IMR-90 (cell line): ENCODE data around the gene SARDH. TPM values are rescaled to one million over a fixed set of nuclear protein-coding genes. Genes with fewer than 3 reads are reported as not detected.
A peak's percentile ranks its signal among the peaks of the same experiment; 100 is the strongest.

ENCODE experiments used
- ATAC-seq: fragments of 200-7000 bp; cut with Tn5 transposase; 2 replicates; pipeline ENCODE4 v1.9.1; 2020; ENCODE audit warnings: low read depth, mild to moderate bottlenecking, moderate library complexity
- Bru-seq: library from RNA; stranded (reverse); fragments of 400-500 nt; gene quantifications from one replicate; lab custom pipeline; 2021; lab: Mats Ljungman, UMichigan
- BruChase-seq, 2 experiments: library from RNA; stranded (reverse); fragments of 400-500 nt; gene quantifications; one replicate each; lab custom pipeline; 2021; lab: Mats Ljungman, UMichigan
- BruUV-seq: library from RNA; stranded (reverse); fragments of 400-500 nt; replicated peaks from 2 replicates; lab custom pipeline; 2021; lab: Mats Ljungman, UMichigan
- CTCF ChIA-PET: fragments of 300-600 bp; formaldehyde crosslinking; extraction: SDS; loops from one replicate; lab custom pipeline; 2021; ENCODE audit warnings: antibody characterized with exemption; lab: Yijun Ruan, JAX
- POLR2A ChIA-PET: fragments of 300-600 bp; sonication (Branson Sonifier 250); formaldehyde crosslinking; loops from one replicate; lab custom pipeline; 2022; ENCODE audit warnings: antibody characterized with exemption; ENCODE audit not compliant: unreplicated experiment; lab: Charles Lee
- DNase-seq: peaks from one replicate; pipeline ENCODE4 v3.0.0; 2013
- H2AFZ ChIP-seq: replicated peaks from 2 replicates; pipeline ENCODE3; 2013; ENCODE audit warnings: low read length, mild to moderate bottlenecking; ENCODE audit not compliant: poor library complexity
- H2AK5ac ChIP-seq: 2 replicates; pipeline ENCODE4 v1.6.1; 2013; ENCODE audit warnings: low read depth, low read length, inconsistent platforms
- H2AK9ac ChIP-seq: replicated peaks from 2 replicates; pipeline ENCODE3; 2013; ENCODE audit warnings: mild to moderate bottlenecking, low read depth, low read length, moderate library complexity; ENCODE audit not compliant: poor library complexity
- H2BK120ac ChIP-seq: 2 replicates; pipeline ENCODE4 v1.6.1; 2013; ENCODE audit warnings: low read depth, low read length, inconsistent platforms
- H2BK15ac ChIP-seq: 3 replicates; pipeline ENCODE4 v1.6.1; 2013; ENCODE audit warnings: low read depth, low read length, inconsistent platforms
- H2BK20ac ChIP-seq: 2 replicates; pipeline ENCODE4 v1.6.1; 2013; ENCODE audit warnings: low read depth, mild to moderate bottlenecking, inconsistent platforms, low read length, moderate library complexity
- H2BK5ac ChIP-seq: 2 replicates; pipeline ENCODE4 v1.6.1; 2013; ENCODE audit warnings: mild to moderate bottlenecking, low read depth, low read length, inconsistent platforms; ENCODE audit not compliant: poor library complexity, severe bottlenecking
- H3K14ac ChIP-seq: replicated peaks from 2 replicates; pipeline ENCODE4 v1.6.1; 2013; ENCODE audit warnings: low read depth, low read length, inconsistent platforms
- H3K18ac ChIP-seq: 2 replicates; pipeline ENCODE4 v1.6.1; 2013; ENCODE audit warnings: low read depth, low read length, control low read depth
- H3K23ac ChIP-seq: 2 replicates; pipeline ENCODE4 v1.6.1; 2013; ENCODE audit warnings: low read depth, low read length, inconsistent platforms
- H3K27ac ChIP-seq: 2 replicates; pipeline ENCODE4 v1.5.1; 2013; ENCODE audit warnings: mild to moderate bottlenecking, control low read depth, low read length; ENCODE audit not compliant: insufficient read depth
- H3K27me3 ChIP-seq: 2 replicates; pipeline ENCODE4 v1.6.1; 2013; ENCODE audit warnings: low read length; ENCODE audit not compliant: control insufficient read depth, insufficient read depth
- H3K36me3 ChIP-seq: 2 replicates; pipeline ENCODE4 v1.6.1; 2013; ENCODE audit warnings: low read length, mixed read lengths; ENCODE audit not compliant: control insufficient read depth, insufficient read depth
- H3K4ac ChIP-seq: 2 replicates; pipeline ENCODE4 v1.6.1; 2013; ENCODE audit warnings: low read depth, low read length, inconsistent platforms
- H3K4me1 ChIP-seq: 2 replicates; pipeline ENCODE4 v1.6.1; 2013; ENCODE audit warnings: low read length, mixed read lengths; ENCODE audit not compliant: control insufficient read depth, insufficient read depth
- H3K4me2 ChIP-seq: 2 replicates; pipeline ENCODE4 v1.6.1; 2013; ENCODE audit warnings: low read depth, mild to moderate bottlenecking, control low read depth, low read length, moderate library complexity
- H3K4me3 ChIP-seq: 2 replicates; pipeline ENCODE4 v1.5.1; 2013; ENCODE audit warnings: low read depth, mild to moderate bottlenecking, control low read depth, low read length, moderate library complexity; ENCODE audit not compliant: insufficient read depth
- H3K56ac ChIP-seq: 2 replicates; pipeline ENCODE4 v1.6.1; 2013; ENCODE audit warnings: low read length, inconsistent platforms; ENCODE audit not compliant: insufficient read depth; ENCODE audit errors: extremely low read depth
- H3K79me1 ChIP-seq, 2 experiments: 2 replicates each; pipeline ENCODE4 v1.6.1; 2013; ENCODE audit warnings: low read length in 2 of 2, inconsistent platforms in 1 of 2, low read depth in 1 of 2
- H3K9ac ChIP-seq: 2 replicates; pipeline ENCODE4 v1.6.1; 2013; ENCODE audit warnings: low read depth, low read length, control low read depth
- H3K9me1 ChIP-seq: 2 replicates; pipeline ENCODE4 v1.6.1; 2013; ENCODE audit warnings: low read length, inconsistent platforms; ENCODE audit not compliant: insufficient read depth
- H3K9me3 ChIP-seq: 2 replicates; pipeline ENCODE4 v1.6.1; 2013; ENCODE audit warnings: low read length; ENCODE audit not compliant: control insufficient read depth, insufficient read depth
- H4K20me1 ChIP-seq: 2 replicates; pipeline ENCODE4 v1.6.1; 2013; ENCODE audit warnings: low read length, inconsistent platforms; ENCODE audit not compliant: insufficient read depth
- H4K5ac ChIP-seq: 2 replicates; pipeline ENCODE4 v1.6.1; 2013; ENCODE audit warnings: mild to moderate bottlenecking, low read depth, low read length, control low read depth
- H4K8ac ChIP-seq, 2 experiments: 2 replicates each; pipeline ENCODE4 v1.6.1; 2013; ENCODE audit warnings: low read depth in 2 of 2, low read length in 2 of 2, control low read depth in 1 of 2, inconsistent platforms in 1 of 2
- H4K91ac ChIP-seq: 2 replicates; pipeline ENCODE4 v1.6.1; 2013; ENCODE audit warnings: low read depth, low read length, inconsistent platforms; ENCODE audit not compliant: insufficient read depth
- MAZ ChIP-seq: IDR thresholded peaks from 2 replicates; pipeline ENCODE4 v1.6.1; 2012; ENCODE audit warnings: low read depth, mild to moderate bottlenecking, low read length, improper control_type of control experiment, moderate library complexity, borderline replicate concordance
- WGBS, 2 experiments: methylation state at CpG; one replicate each; pipeline versions ENCODE4 v1.1.5 to v1.1.7; 2013; ENCODE audit warnings: missing lambda C conversion rate in 2 of 2; ENCODE audit not compliant: insufficient read length in 1 of 2; ENCODE audit errors: extremely low coverage in 2 of 2; 5-methylcytosine and 5-hydroxymethylcytosine counted together
- dilution Hi-C: fragments of 300-500 bp; cut with HindIII; formaldehyde crosslinking; loops from one replicate; pipeline ENCODE4 v1.14.3; 2018; ENCODE audit warnings: low sequenced_read_pairs; ENCODE audit not compliant: unreplicated experiment
- in situ Hi-C: fragments of 300-500 bp; cut with MboI; formaldehyde crosslinking; loops from 3 replicates; pipeline ENCODE4 v1.14.3; 2019; ENCODE audit warnings: low sequenced_read_pairs, inconsistent platforms, mixed read lengths
- intact Hi-C: fragments of 100-400 bp; cut with micrococcal nuclease; formaldehyde crosslinking; loops from 2 replicates; pipeline ENCODE4 v1.10.0; 2022
- long read RNA-seq: library from polyadenylated mRNA; unstranded; transcript quantifications from one replicate; pipeline ENCODE4 v2.0.0, GENCODE V29; 2021; ENCODE audit not compliant: unreplicated experiment
- polyA plus RNA-seq, 3 experiments: library from polyadenylated mRNA; depleted of rRNA; stranded (reverse); fragments of >200 nt; gene quantifications; 2 replicates each; pipeline ENCODE4 v1.2.3, GENCODE V29; 2012; ENCODE audit warnings: low replicate concordance in 1 of 3
- total RNA-seq: library from RNA; depleted of rRNA; stranded (reverse); fragments of >200 nt; gene quantifications from 2 replicates; pipeline ENCODE4 v1.2.3, GENCODE V29; 2012; rRNA removed
- TF ChIP-seq, protein P1 (sequence below): conservative IDR thresholded peaks from 2 replicates; pipeline ENCODE4 v1.5.1; 2012; ENCODE audit warnings: mild to moderate bottlenecking, low read depth, low read length, improper control_type of control experiment

The SARDH gene, protein sequence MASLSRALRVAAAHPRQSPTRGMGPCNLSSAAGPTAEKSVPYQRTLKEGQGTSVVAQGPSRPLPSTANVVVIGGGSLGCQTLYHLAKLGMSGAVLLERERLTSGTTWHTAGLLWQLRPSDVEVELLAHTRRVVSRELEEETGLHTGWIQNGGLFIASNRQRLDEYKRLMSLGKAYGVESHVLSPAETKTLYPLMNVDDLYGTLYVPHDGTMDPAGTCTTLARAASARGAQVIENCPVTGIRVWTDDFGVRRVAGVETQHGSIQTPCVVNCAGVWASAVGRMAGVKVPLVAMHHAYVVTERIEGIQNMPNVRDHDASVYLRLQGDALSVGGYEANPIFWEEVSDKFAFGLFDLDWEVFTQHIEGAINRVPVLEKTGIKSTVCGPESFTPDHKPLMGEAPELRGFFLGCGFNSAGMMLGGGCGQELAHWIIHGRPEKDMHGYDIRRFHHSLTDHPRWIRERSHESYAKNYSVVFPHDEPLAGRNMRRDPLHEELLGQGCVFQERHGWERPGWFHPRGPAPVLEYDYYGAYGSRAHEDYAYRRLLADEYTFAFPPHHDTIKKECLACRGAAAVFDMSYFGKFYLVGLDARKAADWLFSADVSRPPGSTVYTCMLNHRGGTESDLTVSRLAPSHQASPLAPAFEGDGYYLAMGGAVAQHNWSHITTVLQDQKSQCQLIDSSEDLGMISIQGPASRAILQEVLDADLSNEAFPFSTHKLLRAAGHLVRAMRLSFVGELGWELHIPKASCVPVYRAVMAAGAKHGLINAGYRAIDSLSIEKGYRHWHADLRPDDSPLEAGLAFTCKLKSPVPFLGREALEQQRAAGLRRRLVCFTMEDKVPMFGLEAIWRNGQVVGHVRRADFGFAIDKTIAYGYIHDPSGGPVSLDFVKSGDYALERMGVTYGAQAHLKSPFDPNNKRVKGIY
- total RNA-seq = 4.7 and 5.0 TPM in 2 replicates
- 7.5 and 8.5 TPM in 2 replicates for polyA plus RNA-seq (2012; rRNA removed)
- polyA plus RNA-seq (2012; cell fraction: cytosol; rRNA removed) = 5.0 and 8.3 TPM in 2 replicates
- 9.2 and 23.8 TPM in 2 replicates for polyA plus RNA-seq (2012; cell fraction: nucleus; rRNA removed; ENCODE audit: low replicate concordance)
- percentile 40 among the genes with signal in this experiment for Bru-seq, nascent RNA
- BruChase-seq, experiment 1, labeled RNA remaining after a 6-hour chase = percentile 37 among the genes with signal in this experiment
- BruChase-seq, experiment 2, labeled RNA remaining after a 2-hour chase = percentile 41 among the genes with signal in this experiment
- long read RNA-seq, partial matches to known transcripts = 6 of 15 reads
- long read RNA-seq, other reads (novel, unspliced or antisense) = 5 of 15 reads

DNA sequence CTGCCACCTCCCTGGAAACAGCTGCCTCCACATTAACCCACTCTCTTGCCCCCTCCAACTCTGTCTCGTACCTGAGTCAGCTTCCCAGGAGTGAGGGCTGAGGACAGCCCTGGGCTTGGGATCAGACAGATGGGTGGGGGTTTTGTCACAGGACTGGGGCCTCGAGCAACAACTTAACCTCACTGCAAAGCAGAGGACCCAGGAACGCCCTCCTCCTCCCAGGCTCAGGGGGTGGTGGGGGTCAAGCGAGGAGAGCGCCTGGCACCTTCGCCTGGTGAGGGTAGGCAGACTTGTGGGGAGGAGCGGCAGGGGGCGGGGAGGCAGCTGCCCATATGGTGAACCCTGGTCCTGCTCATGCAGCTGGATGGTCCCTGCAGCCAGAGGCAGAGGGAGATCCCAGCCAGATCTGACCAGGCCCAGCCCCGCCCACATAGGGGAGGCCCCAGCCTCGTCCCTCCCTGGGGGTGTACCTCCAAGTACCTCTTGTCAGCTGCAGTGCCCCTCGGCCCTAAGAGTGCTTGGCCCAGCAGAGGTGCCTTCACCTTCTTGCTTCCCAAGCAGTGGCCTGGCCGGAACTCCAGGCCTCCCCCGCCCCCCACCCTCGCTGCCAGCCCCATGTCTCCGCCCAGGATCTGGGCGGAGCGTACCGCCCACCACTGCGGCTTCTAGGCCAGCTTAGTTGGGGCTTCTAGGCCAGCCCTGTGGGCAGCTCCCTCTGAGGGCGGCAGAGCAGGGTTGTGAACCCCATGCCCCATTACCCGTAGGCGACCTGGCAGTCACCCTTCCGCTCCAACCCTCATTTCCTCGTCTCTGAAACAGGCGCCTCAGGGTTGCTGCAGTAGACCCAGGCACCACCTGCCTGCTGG lies at the start of gene SARDH:
Gene SARDH, minus strand, starts transcription at position 579 of the 866 bp plus-strand sequence. CDS start 4,179 bp downstream, outside the sequence.
- no peaks in the 10 kb centered on the region for H4K20me1 ChIP-seq
- no peak within 1 kb of the TSS for H3K23ac ChIP-seq
- H3K36me3 ChIP-seq = no peaks in the 10 kb centered on the region
- no peak within 1 kb of the TSS for H2BK5ac ChIP-seq
- H2BK15ac ChIP-seq = no peak within 1 kb of the TSS
- H3K4me1 ChIP-seq = peaks cover 5% of the 10 kb centered on the region; the same call in 1 of the 2 replicates
- DNase-seq (peak; percentile 47), ATAC-seq (peak; percentile 95)
- peaks cover 4% of the 10 kb centered on the region; the same call in 1 of the 2 replicates for H3K9me1 ChIP-seq
- H3K79me1 ChIP-seq = no peaks in the 10 kb centered on the region
- H3K4me3 ChIP-seq = peak within 1 kb of the TSS; percentile 43
- peak within 1 kb of the TSS; percentile 76 for H2AK9ac ChIP-seq
- H3K9ac ChIP-seq = peak within 1 kb of the TSS; percentile 11; the same call in 1 of the 2 replicates
- dilution Hi-C loops (no loop called here), in situ Hi-C loops (loop anchor here (10.0 kb wide), 1 partner anchor 203 kb away; the partner anchor contains the start of gene ADAMTSL2), intact Hi-C loops (no loop called here)
- H2AFZ ChIP-seq = peak within 1 kb of the TSS; percentile 91
- H3K9me3 ChIP-seq = no peaks in the 10 kb centered on the region
- H3K4me2 ChIP-seq = peak within 1 kb of the TSS; percentile 79
- no TSS peak for BruUV-seq
- no peak within 1 kb of the TSS; the same call in 1 of the 2 replicates for H3K18ac ChIP-seq
- TF ChIP-seq, protein P1, sequence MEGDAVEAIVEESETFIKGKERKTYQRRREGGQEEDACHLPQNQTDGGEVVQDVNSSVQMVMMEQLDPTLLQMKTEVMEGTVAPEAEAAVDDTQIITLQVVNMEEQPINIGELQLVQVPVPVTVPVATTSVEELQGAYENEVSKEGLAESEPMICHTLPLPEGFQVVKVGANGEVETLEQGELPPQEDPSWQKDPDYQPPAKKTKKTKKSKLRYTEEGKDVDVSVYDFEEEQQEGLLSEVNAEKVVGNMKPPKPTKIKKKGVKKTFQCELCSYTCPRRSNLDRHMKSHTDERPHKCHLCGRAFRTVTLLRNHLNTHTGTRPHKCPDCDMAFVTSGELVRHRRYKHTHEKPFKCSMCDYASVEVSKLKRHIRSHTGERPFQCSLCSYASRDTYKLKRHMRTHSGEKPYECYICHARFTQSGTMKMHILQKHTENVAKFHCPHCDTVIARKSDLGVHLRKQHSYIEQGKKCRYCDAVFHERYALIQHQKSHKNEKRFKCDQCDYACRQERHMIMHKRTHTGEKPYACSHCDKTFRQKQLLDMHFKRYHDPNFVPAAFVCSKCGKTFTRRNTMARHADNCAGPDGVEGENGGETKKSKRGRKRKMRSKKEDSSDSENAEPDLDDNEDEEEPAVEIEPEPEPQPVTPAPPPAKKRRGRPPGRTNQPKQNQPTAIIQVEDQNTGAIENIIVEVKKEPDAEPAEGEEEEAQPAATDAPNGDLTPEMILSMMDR = no peak
- peak; percentile 42 for TF ChIP-seq MAZ
- H4K5ac ChIP-seq = no peak within 1 kb of the TSS
- peaks cover 4% of the 10 kb centered on the region; the same call in 1 of the 2 replicates for H3K27me3 ChIP-seq
- no peak within 1 kb of the TSS for H3K56ac ChIP-seq
- CTCF ChIA-PET = no interaction called here
- H3K14ac ChIP-seq = no peak within 1 kb of the TSS
- H3K4ac ChIP-seq = no peak within 1 kb of the TSS
- no peak within 1 kb of the TSS for H3K27ac ChIP-seq
- no CpG with 5 or more reads among the region's 25 CpGs for WGBS, 2 experiments
- no peak within 1 kb of the TSS; the same call in 1 of the 2 replicates for H2AK5ac ChIP-seq
- no peak within 1 kb of the TSS for H2BK20ac ChIP-seq
- H4K91ac ChIP-seq = no peak within 1 kb of the TSS; the same call in 1 of the 2 replicates
- H2BK120ac ChIP-seq = 0 out of 2 replicates have a peak within 1 kb of the TSS, but pooled peaks have one; percentile 6
- H4K8ac ChIP-seq = peak within 1 kb of the TSS in 1 of 2 experiments; percentile 76; a peak in 1 of 4 replicates
- POLR2A ChIA-PET = no interaction called here
